Nephron progenitor cell (in vitro differentiated cells): ENCODE results near the gene TDRD3.

Source experiments
- DNase-seq: peaks from one replicate; pipeline ENCODE4 v3.0.0; 2021
- H3K27ac Mint-ChIP-seq: 2 replicates; pipeline ENCODE4 v1.8.0; 2021; ENCODE audit warnings: mild to moderate bottlenecking, moderate library complexity, mixed read lengths
- H3K27me3 Mint-ChIP-seq: 2 replicates; pipeline ENCODE4 v1.8.0; 2021; ENCODE audit warnings: mild to moderate bottlenecking, low read depth, mixed read lengths; ENCODE audit not compliant: poor library complexity
- H3K36me3 Mint-ChIP-seq: 2 replicates; pipeline ENCODE4 v1.8.0; 2021; ENCODE audit warnings: low read depth, mixed read lengths
- H3K4me1 Mint-ChIP-seq: 2 replicates; pipeline ENCODE4 v1.8.0; 2021; ENCODE audit warnings: mixed read lengths
- H3K4me3 Mint-ChIP-seq: 2 replicates; pipeline ENCODE4 v1.8.0; 2021; ENCODE audit warnings: mild to moderate bottlenecking, moderate library complexity, mixed read lengths
- H3K9me3 Mint-ChIP-seq: 2 replicates; pipeline ENCODE4 v1.8.0; 2021; ENCODE audit warnings: mild to moderate bottlenecking, moderate library complexity, mixed read lengths
- TF ChIP-seq, protein P1 (sequence below): fragments of 200-600 bp; sonication (generic); IDR thresholded peaks from 2 replicates; pipeline ENCODE4 v1.5.0; 2021; ENCODE audit warnings: antibody characterized with exemption

Gene TDRD3

DNA sequence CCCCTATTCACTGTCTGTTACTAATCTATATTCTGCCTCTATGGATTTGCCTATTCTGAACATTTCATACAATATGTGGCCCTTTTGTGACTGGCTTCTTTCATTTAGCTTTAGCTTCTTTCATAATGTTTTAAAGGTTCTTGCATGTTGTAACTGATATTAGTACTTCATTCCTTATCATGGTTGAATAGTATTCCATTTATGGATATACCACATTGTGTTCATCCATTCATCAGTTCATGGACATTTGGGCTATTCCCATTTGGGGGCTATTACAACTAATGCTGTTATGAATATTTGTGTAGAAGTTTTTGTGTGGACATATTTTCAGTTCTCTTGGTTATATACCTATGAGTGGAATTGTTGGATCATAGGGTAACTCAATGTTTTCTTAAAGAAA, 44.4 kb upstream of the TDRD3 start:
- Mint-ChIP-seq H3K27me3 (peaks cover 4% of the 10 kb centered on the region), H3K36me3 (no peaks in the 10 kb centered on the region), H3K27ac (no peak overlapping the region), H3K4me3 (no peak overlapping the region), H3K9me3 (peaks cover 9% of the 10 kb centered on the region), H3K4me1 (peaks cover 7% of the 10 kb centered on the region)
- DNase-seq = no peak
- TF ChIP-seq, protein P1, sequence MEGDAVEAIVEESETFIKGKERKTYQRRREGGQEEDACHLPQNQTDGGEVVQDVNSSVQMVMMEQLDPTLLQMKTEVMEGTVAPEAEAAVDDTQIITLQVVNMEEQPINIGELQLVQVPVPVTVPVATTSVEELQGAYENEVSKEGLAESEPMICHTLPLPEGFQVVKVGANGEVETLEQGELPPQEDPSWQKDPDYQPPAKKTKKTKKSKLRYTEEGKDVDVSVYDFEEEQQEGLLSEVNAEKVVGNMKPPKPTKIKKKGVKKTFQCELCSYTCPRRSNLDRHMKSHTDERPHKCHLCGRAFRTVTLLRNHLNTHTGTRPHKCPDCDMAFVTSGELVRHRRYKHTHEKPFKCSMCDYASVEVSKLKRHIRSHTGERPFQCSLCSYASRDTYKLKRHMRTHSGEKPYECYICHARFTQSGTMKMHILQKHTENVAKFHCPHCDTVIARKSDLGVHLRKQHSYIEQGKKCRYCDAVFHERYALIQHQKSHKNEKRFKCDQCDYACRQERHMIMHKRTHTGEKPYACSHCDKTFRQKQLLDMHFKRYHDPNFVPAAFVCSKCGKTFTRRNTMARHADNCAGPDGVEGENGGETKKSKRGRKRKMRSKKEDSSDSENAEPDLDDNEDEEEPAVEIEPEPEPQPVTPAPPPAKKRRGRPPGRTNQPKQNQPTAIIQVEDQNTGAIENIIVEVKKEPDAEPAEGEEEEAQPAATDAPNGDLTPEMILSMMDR = no peak

DNA sequence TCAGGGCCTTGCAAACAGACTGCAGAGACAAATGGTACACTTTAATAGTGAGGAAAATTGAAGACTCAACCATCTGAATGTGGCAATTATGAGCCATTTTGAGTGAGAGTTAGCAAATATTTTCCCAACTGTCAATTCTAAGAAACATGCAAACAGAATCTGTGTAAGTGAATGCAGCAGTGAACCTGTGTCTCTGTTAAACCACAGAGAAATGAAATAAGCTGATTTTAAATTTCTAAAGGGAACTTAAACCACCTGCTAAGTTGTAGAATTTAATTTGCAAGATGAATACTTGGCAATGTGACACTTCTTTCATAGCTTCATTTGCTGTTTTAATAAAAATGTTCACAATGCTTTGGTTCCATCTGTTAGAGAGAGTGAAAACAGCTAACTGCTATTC, 42.0 kb upstream of the TDRD3 start:
- H3K4me1 Mint-ChIP-seq = no peaks in the 10 kb centered on the region
- H3K36me3 Mint-ChIP-seq = no peaks in the 10 kb centered on the region
- peaks cover 9% of the 10 kb centered on the region for H3K9me3 Mint-ChIP-seq
- DNase-seq = no peak
- no peak overlapping the region for H3K27ac Mint-ChIP-seq
- peaks cover 6% of the 10 kb centered on the region for H3K27me3 Mint-ChIP-seq
- no peak overlapping the region for H3K4me3 Mint-ChIP-seq
- TF ChIP-seq, protein P1 = no peak

DNA sequence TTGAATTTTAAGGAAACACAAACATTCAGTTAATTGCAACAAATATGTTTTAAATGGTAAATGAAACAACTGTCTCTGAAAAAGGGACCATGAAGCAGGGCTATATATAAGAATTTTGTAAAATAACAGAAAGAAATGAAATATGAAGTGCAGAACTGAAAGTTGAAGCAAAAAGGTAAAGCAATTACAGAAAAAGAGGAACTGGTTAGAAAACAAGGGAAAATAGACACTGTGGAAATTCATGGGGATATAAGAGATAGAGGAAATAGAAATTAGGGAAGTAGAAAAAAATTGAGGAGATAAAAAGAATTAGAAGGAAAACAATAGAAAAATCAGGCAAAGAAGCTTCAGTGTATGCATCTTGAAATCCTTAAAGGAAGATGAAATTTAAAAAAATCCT, 40.0 kb upstream of the TDRD3 start:
- Mint-ChIP-seq H3K9me3 (peaks cover 4% of the 10 kb centered on the region), H3K4me3 (no peak overlapping the region), H3K27ac (no peak overlapping the region), H3K36me3 (no peaks in the 10 kb centered on the region), H3K4me1 (no peaks in the 10 kb centered on the region), H3K27me3 (peaks cover 6% of the 10 kb centered on the region)
- TF ChIP-seq, protein P1 = no peak
- DNase-seq = no peak

DNA sequence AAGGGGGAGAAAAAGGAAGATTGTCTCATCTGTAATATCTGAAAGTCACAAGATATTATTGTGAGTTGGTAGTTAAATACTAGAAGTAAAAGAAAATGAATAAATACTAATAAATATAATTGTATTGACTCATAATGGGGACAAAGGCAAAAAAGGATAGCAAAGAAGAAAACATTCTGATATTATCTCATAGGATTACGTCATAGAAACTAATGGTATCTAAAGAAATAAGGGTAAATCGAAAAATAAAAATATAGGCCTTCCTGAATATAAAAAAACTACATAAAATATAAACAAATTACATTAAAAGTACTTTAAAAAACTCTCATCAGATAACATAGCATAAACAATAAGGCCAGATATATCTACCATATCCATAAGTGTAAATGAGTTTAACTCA, 38.6 kb upstream of the TDRD3 start:
- Mint-ChIP-seq H3K4me1 (no peaks in the 10 kb centered on the region), H3K9me3 (no peaks in the 10 kb centered on the region)

DNA sequence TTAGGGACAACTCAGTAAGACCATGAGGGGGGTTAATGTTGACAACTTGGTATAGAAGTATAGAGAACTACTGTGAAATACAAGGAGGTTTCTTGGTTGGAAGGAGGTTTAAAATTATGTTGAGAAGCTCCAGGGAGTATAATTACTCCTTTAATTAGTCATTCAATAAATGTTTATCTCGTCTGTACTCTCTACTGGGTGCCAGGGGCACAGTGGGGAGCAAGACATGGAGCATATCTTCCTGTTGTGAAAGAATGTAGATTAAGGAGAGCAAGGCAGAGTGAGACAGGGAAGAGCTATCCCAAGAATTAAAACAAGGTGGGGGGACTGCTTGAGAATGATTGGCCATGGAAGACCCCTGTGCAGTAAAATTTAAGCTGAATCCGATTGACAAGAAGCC, 33.7 kb upstream of the TDRD3 start:
- TF ChIP-seq, protein P1 = no peak
- H3K36me3 Mint-ChIP-seq = no peaks in the 10 kb centered on the region
- H3K9me3 Mint-ChIP-seq = peaks cover 3% of the 10 kb centered on the region
- H3K27ac Mint-ChIP-seq = no peak overlapping the region
- peaks cover 3% of the 10 kb centered on the region for H3K27me3 Mint-ChIP-seq
- DNase-seq = no peak
- H3K4me3 Mint-ChIP-seq = no peak overlapping the region
- no peaks in the 10 kb centered on the region for H3K4me1 Mint-ChIP-seq

More for the DNA sequence above, 38.6 kb upstream of the TDRD3 start:
- TF ChIP-seq, protein P1 = no peak
- Mint-ChIP-seq H3K27ac (no peak overlapping the region), H3K36me3 (no peaks in the 10 kb centered on the region), H3K4me3 (no peak overlapping the region), H3K27me3 (peaks cover 6% of the 10 kb centered on the region)
- DNase-seq = no peak

DNA sequence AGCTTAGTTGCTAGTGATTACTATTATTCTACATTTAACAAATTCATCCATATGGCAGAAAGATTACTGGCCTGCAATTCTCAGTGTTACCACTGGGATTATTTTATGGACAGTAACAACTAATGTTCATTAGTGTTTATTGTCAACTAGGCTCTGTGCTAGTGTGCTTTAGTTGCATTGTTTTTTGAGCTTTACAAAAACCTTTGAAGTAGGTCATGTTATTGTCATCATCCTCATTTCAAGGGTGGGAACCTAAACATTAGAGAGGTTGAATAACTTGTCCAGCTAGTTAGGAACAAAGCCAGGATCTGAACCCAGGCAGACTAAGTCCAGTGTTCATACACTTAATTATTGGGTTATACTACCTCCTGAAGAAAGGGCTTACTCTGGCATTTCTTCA, 27.8 kb upstream of the TDRD3 start:
- no peaks in the 10 kb centered on the region for H3K36me3 Mint-ChIP-seq
- H3K4me1 Mint-ChIP-seq = no peaks in the 10 kb centered on the region
- no peak overlapping the region for H3K27ac Mint-ChIP-seq
- DNase-seq = no peak
- peaks cover 4% of the 10 kb centered on the region for H3K9me3 Mint-ChIP-seq
- H3K27me3 Mint-ChIP-seq = peaks cover 7% of the 10 kb centered on the region
- no peak overlapping the region for H3K4me3 Mint-ChIP-seq
- TF ChIP-seq, protein P1 = peak; percentile 31
